ENCODE data around the gene PPIF.

The PPIF gene

GRCh38 chr10:79404690-79405131 lies 57.4 kb downstream of the PPIF start:
- DNase-seq = no peak

Data from effector CD8-positive, alpha-beta T cell (primary cell).